OCI-LY7 (cell line): ENCODE data around the gene TM9SF2. TPM values are rescaled to one million over a fixed set of nuclear protein-coding genes. Genes with fewer than 3 reads are reported as not detected.

Source experiments
- BruUV-seq: library from RNA; stranded (reverse); fragments of 400-500 nt; replicated peaks from 2 replicates; lab custom pipeline; 2021; lab: Mats Ljungman, UMichigan
- CTCF ChIA-PET: fragments of 300-600 bp; sonication (Branson Sonifier 250); formaldehyde crosslinking; loops from one replicate; lab custom pipeline; 2022; ENCODE audit warnings: antibody characterized with exemption; ENCODE audit not compliant: unreplicated experiment; lab: Charles Lee
- POLR2A ChIA-PET: fragments of 300-600 bp; sonication (Branson Sonifier 250); formaldehyde crosslinking; loops from one replicate; lab custom pipeline; 2022; ENCODE audit warnings: antibody characterized with exemption; lab: Charles Lee
- DNase-seq: peaks from one replicate; pipeline ENCODE4 v3.0.0-alpha.2; 2015; ENCODE audit warnings: low spot score
- H2AFZ ChIP-seq: fragments of 200-600 bp; sonication (generic), shearing (Covaris generic); 2 replicates; pipeline ENCODE4 v1.6.1; 2014; ENCODE audit warnings: mild to moderate bottlenecking, antibody characterized with exemption, low read length, moderate library complexity
- H3K27ac ChIP-seq: fragments of 200-600 bp; sonication (generic); 2 replicates; pipeline ENCODE4 v1.5.1; 2014; ENCODE audit warnings: mixed run types, low read depth, mild to moderate bottlenecking, moderate library complexity, low read length, inconsistent platforms; ENCODE audit not compliant: poor library complexity, severe bottlenecking
- H3K36me3 ChIP-seq: fragments of 200-600 bp; sonication (generic); 2 replicates; pipeline ENCODE4 v1.6.1; 2014; ENCODE audit warnings: mild to moderate bottlenecking, antibody characterized with exemption, low read length, moderate library complexity, mixed read lengths; ENCODE audit not compliant: insufficient read depth
- H3K4me1 ChIP-seq: fragments of 200-600 bp; sonication (generic); 2 replicates; pipeline ENCODE4 v1.5.1; 2014; ENCODE audit warnings: mild to moderate bottlenecking, low read length; ENCODE audit not compliant: insufficient read depth, poor library complexity, severe bottlenecking
- H3K4me2 ChIP-seq: fragments of 200-600 bp; sonication (generic); 2 replicates; pipeline ENCODE4 v1.6.1; 2014; ENCODE audit warnings: mild to moderate bottlenecking, low read length
- H3K4me3 ChIP-seq: fragments of 200-600 bp; sonication (generic); 2 replicates; pipeline ENCODE4 v1.5.1; 2014; ENCODE audit warnings: mild to moderate bottlenecking, low read depth, low read length; ENCODE audit not compliant: poor library complexity, severe bottlenecking
- H3K79me2 ChIP-seq: fragments of 200-600 bp; sonication (generic); 2 replicates; pipeline ENCODE4 v1.6.1; 2016; ENCODE audit warnings: low read depth, mild to moderate bottlenecking, low read length, moderate library complexity, mixed read lengths; ENCODE audit not compliant: insufficient read depth
- H3K9me2 ChIP-seq: fragments of 200-600 bp; sonication (generic); 2 replicates; pipeline ENCODE4 v1.6.1; 2016; ENCODE audit warnings: mild to moderate bottlenecking, low read length, mixed read lengths; ENCODE audit not compliant: insufficient read depth
- H3K9me3 ChIP-seq: fragments of 200-600 bp; sonication (generic); 2 replicates; pipeline ENCODE4 v1.6.1; 2014; ENCODE audit warnings: mild to moderate bottlenecking, mixed run types, low read length, mixed read lengths
- H4K20me1 ChIP-seq: fragments of 200-600 bp; sonication (generic); 2 replicates; pipeline ENCODE4 v1.6.1; 2014; ENCODE audit warnings: mild to moderate bottlenecking, antibody characterized with exemption, low read length, moderate library complexity, mixed read lengths; ENCODE audit not compliant: insufficient read depth
- EZH2phosphoT487 ChIP-seq: fragments of 200-600 bp; sonication (generic); IDR thresholded peaks from 2 replicates; pipeline ENCODE4 v1.6.1; 2018; ENCODE audit warnings: low read depth, borderline replicate concordance, mild to moderate bottlenecking, mixed run types, antibody characterized with exemption, low read length, moderate library complexity, mixed read lengths
- intact Hi-C: fragments of 100-400 bp; cut with micrococcal nuclease; formaldehyde crosslinking; loops from one replicate; pipeline ENCODE4 v1.10.0; 2022; ENCODE audit not compliant: unreplicated experiment
- total RNA-seq, 2 experiments: library from RNA; depleted of rRNA in 1 of 2; stranded (reverse); fragments of >200 nt in 1 of 2; shearing (Covaris generic) in 1 of 2; gene quantifications; 2 replicates each; pipeline ENCODE4 v1.2.3, GENCODE V29; 2014 to 2022
- TF ChIP-seq, protein P1 (sequence below): fragments of 200-600 bp; sonication (generic); conservative IDR thresholded peaks from 2 replicates; pipeline ENCODE4 v1.5.1; 2014; ENCODE audit warnings: mild to moderate bottlenecking, antibody characterized with exemption, low read length, moderate library complexity, mixed read lengths

The TM9SF2 gene
- total RNA-seq, 2 experiments from 2014 or later: 17.8 to 27.3 TPM

DNA sequence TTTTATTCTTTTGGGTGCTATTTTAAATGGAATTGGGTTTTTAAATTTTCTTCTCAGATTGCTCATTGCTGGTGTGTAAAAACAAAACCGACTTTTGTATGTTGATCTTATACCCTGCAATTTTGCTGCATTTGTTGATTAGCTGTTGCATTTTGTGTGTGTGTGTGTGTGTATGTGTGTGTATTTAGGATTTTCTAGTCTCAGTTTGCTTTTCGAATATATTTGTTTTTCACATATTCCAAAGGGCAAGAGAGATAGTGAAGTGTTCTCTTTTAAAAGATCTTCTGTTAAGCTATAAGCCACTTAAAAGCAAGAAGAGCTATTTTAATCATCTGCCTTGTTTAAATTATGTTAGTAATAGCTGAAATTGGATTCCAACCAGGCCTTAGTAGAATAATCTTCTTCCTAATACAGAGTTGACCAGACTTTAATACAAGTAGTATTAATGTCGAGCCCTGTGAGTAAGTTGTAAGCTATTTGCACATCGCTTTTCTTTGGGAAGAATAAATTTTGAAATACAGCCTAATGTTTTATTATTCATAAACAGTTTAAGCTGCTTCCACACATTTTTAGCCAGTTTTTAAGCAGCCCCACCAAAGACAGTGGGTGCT, 57.4 kb downstream of the TM9SF2 start:
- Histone ChIP-seq H3K9me3 (no peaks in the 10 kb centered on the region), H3K4me1 (no peaks in the 10 kb centered on the region), H3K36me3 (peaks cover 41% of the 10 kb centered on the region), H2AFZ (no peak overlapping the region), H3K4me3 (no peak overlapping the region), H3K4me2 (no peak overlapping the region), H3K9me2 (no peaks in the 10 kb centered on the region), H3K79me2 (no peaks in the 10 kb centered on the region), H4K20me1 (no peaks in the 10 kb centered on the region), H3K27ac (no peak overlapping the region)
- no peak for DNase-seq
- CTCF ChIA-PET: no interaction called here
- no TSS peak for BruUV-seq
- intact Hi-C loops: no loop called here
- no peak for TF ChIP-seq EZH2phosphoT487
- TF ChIP-seq, protein P1, sequence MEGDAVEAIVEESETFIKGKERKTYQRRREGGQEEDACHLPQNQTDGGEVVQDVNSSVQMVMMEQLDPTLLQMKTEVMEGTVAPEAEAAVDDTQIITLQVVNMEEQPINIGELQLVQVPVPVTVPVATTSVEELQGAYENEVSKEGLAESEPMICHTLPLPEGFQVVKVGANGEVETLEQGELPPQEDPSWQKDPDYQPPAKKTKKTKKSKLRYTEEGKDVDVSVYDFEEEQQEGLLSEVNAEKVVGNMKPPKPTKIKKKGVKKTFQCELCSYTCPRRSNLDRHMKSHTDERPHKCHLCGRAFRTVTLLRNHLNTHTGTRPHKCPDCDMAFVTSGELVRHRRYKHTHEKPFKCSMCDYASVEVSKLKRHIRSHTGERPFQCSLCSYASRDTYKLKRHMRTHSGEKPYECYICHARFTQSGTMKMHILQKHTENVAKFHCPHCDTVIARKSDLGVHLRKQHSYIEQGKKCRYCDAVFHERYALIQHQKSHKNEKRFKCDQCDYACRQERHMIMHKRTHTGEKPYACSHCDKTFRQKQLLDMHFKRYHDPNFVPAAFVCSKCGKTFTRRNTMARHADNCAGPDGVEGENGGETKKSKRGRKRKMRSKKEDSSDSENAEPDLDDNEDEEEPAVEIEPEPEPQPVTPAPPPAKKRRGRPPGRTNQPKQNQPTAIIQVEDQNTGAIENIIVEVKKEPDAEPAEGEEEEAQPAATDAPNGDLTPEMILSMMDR: no peak
- POLR2A ChIA-PET: interaction anchor here (0.6 to 1.0 kb wide), 3 partner anchors 93 to 431 kb away, joined by 3 to 4 read pairs (median 4); no protein-coding TSS in a partner anchor

DNA sequence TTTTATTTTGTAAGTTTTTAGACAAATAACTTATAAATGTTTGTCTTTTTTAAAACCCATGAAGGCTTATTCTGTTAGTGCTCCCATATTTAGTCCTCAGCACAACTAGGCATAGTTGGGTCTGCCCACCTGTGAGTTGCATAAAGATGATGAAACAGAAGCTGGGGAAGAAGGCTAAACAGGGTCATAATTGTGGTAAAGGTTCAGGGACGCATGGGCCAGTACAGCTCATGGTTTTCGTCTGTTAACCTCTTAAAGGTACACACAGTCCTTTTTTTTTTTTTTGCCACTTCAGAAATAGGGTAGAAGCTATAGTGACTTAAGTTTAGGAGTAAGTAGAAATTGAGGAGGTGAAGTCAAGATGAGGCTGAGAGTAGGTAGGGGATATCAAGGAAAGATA, 58.3 kb downstream of the TM9SF2 start:
- intact Hi-C loops: no loop called here
- H3K79me2 ChIP-seq: no peaks in the 10 kb centered on the region
- ChIA-PET POLR2A (interaction anchor here (0.5 to 0.7 kb wide), 3 partner anchors 35 to 1072 kb away, joined by 3 to 4 read pairs (median 4); no protein-coding TSS in a partner anchor), CTCF (interaction anchor here (0.6 kb wide), 2 partner anchors 257 to 623 kb away, joined by 3 to 8 read pairs; no protein-coding TSS in a partner anchor)
- no peak overlapping the region for H3K4me3 ChIP-seq
- H3K4me2 ChIP-seq: no peak overlapping the region
- H3K9me3 ChIP-seq: no peaks in the 10 kb centered on the region
- DNase-seq: no peak
- TF ChIP-seq, protein P1: no peak
- TF ChIP-seq EZH2phosphoT487: no peak
- H3K36me3 ChIP-seq: peaks cover 38% of the 10 kb centered on the region
- no TSS peak for BruUV-seq
- no peak overlapping the region for H3K27ac ChIP-seq
- no peaks in the 10 kb centered on the region for H4K20me1 ChIP-seq
- H3K4me1 ChIP-seq: no peaks in the 10 kb centered on the region
- no peaks in the 10 kb centered on the region for H3K9me2 ChIP-seq
- no peak overlapping the region for H2AFZ ChIP-seq

DNA sequence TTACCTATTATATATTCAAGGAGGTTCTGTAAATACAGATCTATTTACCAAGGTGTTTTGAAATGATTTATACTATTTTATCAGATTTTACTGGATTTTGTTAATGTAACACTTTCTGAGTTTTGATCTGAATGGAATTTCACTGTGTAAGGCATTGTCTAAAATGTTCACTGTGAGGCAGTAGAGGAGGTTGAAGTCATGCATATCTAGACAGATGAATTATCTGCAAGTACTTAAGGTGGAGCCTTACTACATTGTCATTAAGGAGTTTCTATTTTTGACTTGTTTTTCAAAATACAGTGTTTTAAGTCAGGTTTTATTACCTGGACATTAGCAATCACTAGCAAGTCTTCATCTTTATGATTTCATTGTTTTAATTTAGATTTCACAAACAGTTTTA, 62.1 kb downstream of the TM9SF2 start:
- Histone ChIP-seq H3K36me3 (peaks cover 26% of the 10 kb centered on the region), H3K4me3 (no peak overlapping the region), H3K27ac (no peak overlapping the region), H3K4me2 (no peak overlapping the region), H3K4me1 (no peaks in the 10 kb centered on the region), H2AFZ (no peak overlapping the region), H3K9me3 (no peaks in the 10 kb centered on the region), H3K79me2 (no peaks in the 10 kb centered on the region), H3K9me2 (no peaks in the 10 kb centered on the region), H4K20me1 (no peaks in the 10 kb centered on the region)
- DNase-seq: no peak
- POLR2A ChIA-PET: no interaction called here
- intact Hi-C loops: no loop called here
- CTCF ChIA-PET: no interaction called here
- TF ChIP-seq, protein P1: no peak
- TF ChIP-seq EZH2phosphoT487: no peak
- BruUV-seq: no TSS peak
